ENCODE measurements around the gene ABCA9. TPM values are rescaled to one million over a fixed set of nuclear protein-coding genes. Genes with fewer than 3 reads are reported as not detected.

The ABCA9 gene
- total RNA-seq, 1 experiment from 2014 or later = not detected

- H3K4me3 ChIP-seq = no peak overlapping the region
Measured at GRCh38 chr17:69056179-69056823, 4.4 kb downstream of the ABCA9 start.

GRCh38 chr17:69055334-69055733 lies 5.4 kb downstream of the ABCA9 start:
- Histone ChIP-seq H3K4me3 (no peak overlapping the region), H3K36me3 (no peaks in the 10 kb centered on the region), H3K27me3 (0 out of 2 replicates have a peak, but pooled peaks cover 3% of the 10 kb centered on the region), H3K27ac (no peak overlapping the region), H3K9me3 (replicated peaks) (no peaks in the 10 kb centered on the region), H3K4me1 (no peaks in the 10 kb centered on the region)
- no peak for DNase-seq

More at GRCh38 chr17:69056179-69056823, 4.4 kb downstream of the ABCA9 start:
- H3K9me3 ChIP-seq (replicated peaks) = no peaks in the 10 kb centered on the region
- no peaks in the 10 kb centered on the region for H3K36me3 ChIP-seq
- H3K27ac ChIP-seq = no peak overlapping the region
- no peaks in the 10 kb centered on the region for H3K27me3 ChIP-seq
- DNase-seq = no peak
- H3K4me1 ChIP-seq = no peaks in the 10 kb centered on the region

- Histone ChIP-seq H3K27ac (no peak overlapping the region), H3K9me3 (replicated peaks) (no peaks in the 10 kb centered on the region), H3K4me3 (no peak overlapping the region), H3K36me3 (no peaks in the 10 kb centered on the region), H3K4me1 (no peaks in the 10 kb centered on the region), H3K27me3 (peaks cover 3% of the 10 kb centered on the region; the same call in 1 of the 2 replicates)
- no peak for DNase-seq
Measured at GRCh38 chr17:69050999-69051775, 9.5 kb downstream of the ABCA9 start.

GRCh38 chr17:69048634-69049033 lies 12.1 kb downstream of the ABCA9 start:
- Histone ChIP-seq H3K4me3 (no peak overlapping the region), H3K27ac (no peak overlapping the region), H3K9me3 (replicated peaks) (no peaks in the 10 kb centered on the region), H3K4me1 (no peaks in the 10 kb centered on the region), H3K27me3 (peaks cover 3% of the 10 kb centered on the region; the same call in 1 of the 2 replicates), H3K36me3 (no peaks in the 10 kb centered on the region)
- no peak for DNase-seq

- no peak for DNase-seq
- no peaks in the 10 kb centered on the region for H3K36me3 ChIP-seq
- no peak overlapping the region for H3K4me3 ChIP-seq
- H3K27ac ChIP-seq = no peak overlapping the region
- no peaks in the 10 kb centered on the region for H3K4me1 ChIP-seq
- H3K27me3 ChIP-seq = peaks cover 3% of the 10 kb centered on the region; the same call in 1 of the 2 replicates
- H3K9me3 ChIP-seq (replicated peaks) = no peaks in the 10 kb centered on the region
Measured at GRCh38 chr17:69047368-69048263, 13.1 kb downstream of the ABCA9 start.

- no peak overlapping the region for H3K27ac ChIP-seq
Measured at GRCh38 chr17:69046121-69046807, 14.5 kb downstream of the ABCA9 start.

GRCh38 chr17:69045646-69046045 lies 15.1 kb downstream of the ABCA9 start:
- Histone ChIP-seq H3K4me1 (no peaks in the 10 kb centered on the region), H3K4me3 (no peak overlapping the region), H3K27ac (no peak overlapping the region), H3K9me3 (replicated peaks) (no peaks in the 10 kb centered on the region), H3K36me3 (no peaks in the 10 kb centered on the region), H3K27me3 (no peaks in the 10 kb centered on the region; the same call in 1 of the 2 replicates)
- no peak for DNase-seq

More at GRCh38 chr17:69046121-69046807, 14.5 kb downstream of the ABCA9 start:
- no peaks in the 10 kb centered on the region for H3K9me3 ChIP-seq (replicated peaks)
- H3K36me3 ChIP-seq = no peaks in the 10 kb centered on the region
- peaks cover 3% of the 10 kb centered on the region; the same call in 1 of the 2 replicates for H3K27me3 ChIP-seq
- DNase-seq = no peak
- no peaks in the 10 kb centered on the region for H3K4me1 ChIP-seq
- no peak overlapping the region for H3K4me3 ChIP-seq

- no peaks in the 10 kb centered on the region for H3K4me1 ChIP-seq
- no peaks in the 10 kb centered on the region for H3K9me3 ChIP-seq (replicated peaks)
- H3K36me3 ChIP-seq = no peaks in the 10 kb centered on the region
- H3K27ac ChIP-seq = no peak overlapping the region
- no peak for DNase-seq
- H3K4me3 ChIP-seq = no peak overlapping the region
- no peaks in the 10 kb centered on the region for H3K27me3 ChIP-seq
Measured at GRCh38 chr17:69044371-69044770, 16.4 kb downstream of the ABCA9 start.

GRCh38 chr17:69043098-69043734 lies 17.5 kb downstream of the ABCA9 start:
- Histone ChIP-seq H3K27ac (no peak overlapping the region), H3K9me3 (replicated peaks) (no peaks in the 10 kb centered on the region), H3K36me3 (no peaks in the 10 kb centered on the region), H3K4me3 (no peak overlapping the region), H3K4me1 (no peaks in the 10 kb centered on the region), H3K27me3 (no peaks in the 10 kb centered on the region)
- DNase-seq = no peak

- H3K4me1 ChIP-seq = no peaks in the 10 kb centered on the region
- DNase-seq = no peak
- no peak overlapping the region for H3K4me3 ChIP-seq
- no peaks in the 10 kb centered on the region for H3K36me3 ChIP-seq
- no peak overlapping the region for H3K27ac ChIP-seq
- H3K27me3 ChIP-seq = no peaks in the 10 kb centered on the region
- no peaks in the 10 kb centered on the region for H3K9me3 ChIP-seq (replicated peaks)
Measured at GRCh38 chr17:69042308-69042707, 18.4 kb downstream of the ABCA9 start.

- Histone ChIP-seq H3K36me3 (no peaks in the 10 kb centered on the region), H3K9me3 (replicated peaks) (no peaks in the 10 kb centered on the region), H3K27me3 (no peaks in the 10 kb centered on the region), H3K27ac (no peak overlapping the region), H3K4me3 (no peak overlapping the region), H3K4me1 (no peaks in the 10 kb centered on the region)
- DNase-seq = no peak
Measured at GRCh38 chr17:69031839-69032238, 28.9 kb downstream of the ABCA9 start.

- no peak overlapping the region for H3K4me3 ChIP-seq
- H3K27ac ChIP-seq = no peak overlapping the region
- H3K9me3 ChIP-seq (replicated peaks) = no peaks in the 10 kb centered on the region
- H3K27me3 ChIP-seq = no peaks in the 10 kb centered on the region; the same call in 1 of the 2 replicates
- no peaks in the 10 kb centered on the region for H3K4me1 ChIP-seq
- DNase-seq = no peak
- no peaks in the 10 kb centered on the region for H3K36me3 ChIP-seq
Measured at GRCh38 chr17:69030169-69030568, 30.6 kb downstream of the ABCA9 start.

- no peaks in the 10 kb centered on the region for H3K36me3 ChIP-seq
- no peak overlapping the region for H3K27ac ChIP-seq
- H3K27me3 ChIP-seq = 0 out of 2 replicates have a peak, but pooled peaks cover 3% of the 10 kb centered on the region
- DNase-seq = no peak
- H3K9me3 ChIP-seq (replicated peaks) = no peaks in the 10 kb centered on the region
- H3K4me1 ChIP-seq = no peaks in the 10 kb centered on the region
- H3K4me3 ChIP-seq = no peak overlapping the region
Measured at GRCh38 chr17:69018687-69019086, 42.0 kb downstream of the ABCA9 start.
